Heart right ventricle (tissue), 16 donors: Measurements from ENCODE around the gene NPPA. TPM values are rescaled to one million over a fixed set of nuclear protein-coding genes. Genes with fewer than 3 reads are reported as not detected.

Experiments
- ATAC-seq, 8 donors: fragments of 200-7000 bp; cut with Tn5 transposase; one replicate each; pipeline ENCODE4 v1.9.1; 2020; ENCODE audit warnings: mild to moderate bottlenecking in 8 of 8, moderate library complexity in 8 of 8, moderate number of reproducible peaks in 1 of 8
- DNase-seq, 2 donors: peaks; one replicate each; pipeline ENCODE4 v3.0.0-alpha.2; 2020
- H3K27ac ChIP-seq, 10 donors: fragments of 200-600 bp; sonication (generic) in 2 of 10; one replicate each; pipeline versions ENCODE4 v1.5.0 to v1.8.0; 2020 to 2022; ENCODE audit warnings: mild to moderate bottlenecking in 3 of 10
- H3K27me3 ChIP-seq, 7 donors: fragments of 200-600 bp; one replicate each; pipeline ENCODE4 v1.8.0; 2021 to 2022; ENCODE audit warnings: mild to moderate bottlenecking in 2 of 7
- H3K36me3 ChIP-seq, 9 donors: fragments of 200-600 bp; sonication (generic) in 1 of 9; one replicate each; pipeline versions ENCODE4 v1.5.0 to v1.8.0; 2020 to 2022; ENCODE audit warnings: mild to moderate bottlenecking in 2 of 9
- H3K4me1 ChIP-seq, 9 donors: fragments of 200-600 bp; sonication (generic) in 1 of 9; one replicate each; pipeline versions ENCODE4 v1.5.0 to v1.8.0; 2020 to 2022; ENCODE audit warnings: mild to moderate bottlenecking in 4 of 9
- H3K4me3 ChIP-seq, 10 donors: fragments of 200-600 bp; sonication (generic) in 2 of 10; one replicate each; pipeline versions ENCODE4 v1.5.0 to v1.8.0; 2020 to 2022; ENCODE audit warnings: mild to moderate bottlenecking in 7 of 10, moderate library complexity in 2 of 10
- H3K9me3 ChIP-seq, 11 donors: fragments of 200-600 bp in 10 of 11; sonication (generic) in 2 of 11; one replicate each; pipeline versions ENCODE4 v1.5.0 to v1.8.0; 2013 to 2022; ENCODE audit warnings: mild to moderate bottlenecking in 2 of 11, control low read depth in 1 of 11, moderate library complexity in 1 of 11
- CTCF ChIP-seq, 9 donors: fragments of 200-600 bp; sonication (generic) in 2 of 9; IDR thresholded peaks; one replicate each; pipeline versions ENCODE4 v1.5.0 to v1.8.0; 2021 to 2022; ENCODE audit warnings: antibody characterized with exemption in 9 of 9, mild to moderate bottlenecking in 5 of 9, moderate library complexity in 1 of 9
- WGBS, 2 donors: extraction: QIAGEN DNeasy Blood & Tissue Kit; methylation state at CpG; one replicate each; pipeline ENCODE4 v1.1.7; 2013; ENCODE audit warnings: inconsistent platforms in 1 of 2; 5-methylcytosine and 5-hydroxymethylcytosine counted together
- intact Hi-C, 10 donors: fragments of 100-400 bp; cut with DNase I; formaldehyde crosslinking; loops; one replicate each; pipeline versions ENCODE4 v1.11.1 to v1.14.2; 2022
- polyA plus RNA-seq, 2 donors: library from polyadenylated mRNA; stranded (reverse); fragments of 200-250 nt; gene quantifications; one replicate each; pipeline ENCODE4 v1.2.3, GENCODE V29; 2013
- total RNA-seq, 10 donors: library from RNA; stranded (reverse); fragmentation: NEBNext Ultra II Directional in 3 of 10; extraction: Animal tissue kit (Norgen Biotek cat#: 25700) in 3 of 10; gene quantifications; one replicate each; pipeline versions ENCODE4 v1.2.1 to v1.2.4, GENCODE V29; 2021 to 2023
- donor health status: Arrhythmogenic right ventricular cardiomyopathy.
- donor health status: ischemic (EF 13 %, LVEDD 7.1; RV severe dilation, severe dysfunction).
- donor health status: healthy with polysubstance abuse.
- donor health status: DM: no; HTN: yes; CAD: no.
- donor health status: DM: no; HTN: no; CAD: no.
- donor health status: ischemic (EF 25% LVEDD 6.9; RV normal size, moderate dysfunction).
- donor health status: ischemic (EF 25% LVEDD 5.7; RV mildly dilated, moderate dysfunction).
- donor health status: healthy.
- donor health status: DM: yes; HTN: yes; CAD: no.
- donor health status: Ischemic cardiomyopathy.
- donor health status: ischemic (EF 35%, LVEDD 5.7; RV mildly dilated, moderate dysfunction).
- donor health status: nonischemic (EF 11% LVEDD 7.7; RV severe dilation, severe dysfunction).
- donor health status: DM: yes; HTN: yes; CAD: no.
- donor health status: PGD.
- donor health status: ischemic (EF 29% LVEDD 5.4; RV normal size, mild dysfunction).
- donor health status: nonischemic (EF 23%, LVEDD 6.1; RV moderate dilation, normal function).

NPPA gene
- total and polyA plus RNA-seq, 12 donors: 5.8 to 2,762 (median 663) TPM

DNA sequence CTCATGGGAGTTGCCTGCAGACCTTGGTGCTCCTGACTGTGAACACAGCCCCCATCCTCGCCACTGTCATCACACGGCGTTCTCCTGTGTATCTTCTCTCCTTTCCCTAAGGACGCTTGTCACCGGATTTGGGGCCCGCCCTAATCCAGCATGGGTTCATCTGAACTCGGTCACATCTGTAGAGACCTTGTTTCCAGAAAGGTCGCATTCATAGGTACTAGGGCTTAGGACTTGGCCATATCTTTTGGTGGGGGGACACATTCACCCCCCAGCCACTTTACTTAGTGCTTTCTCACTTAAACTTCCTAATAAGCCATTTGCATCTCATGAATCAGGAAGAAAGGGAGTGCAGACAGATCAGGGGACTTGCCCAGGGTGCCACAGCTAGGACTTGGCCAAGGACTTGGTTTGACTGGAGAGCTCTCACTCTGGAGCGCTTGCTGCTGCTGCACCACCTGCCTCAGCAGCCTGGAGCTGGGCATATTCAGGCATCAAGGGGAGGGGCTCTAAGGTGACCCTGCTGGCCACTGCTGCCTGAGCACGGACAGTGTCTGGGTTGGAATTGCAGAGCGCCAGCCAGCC is 9.7 kb downstream of the NPPA start:
- no peak for TF ChIP-seq CTCF (IDR thresholded peaks at IDR 0.05)
- intact Hi-C loops: loop anchor here (1.0 to 10.0 kb wide), 9 partner anchors 55 to 193 kb away; no protein-coding TSS in a partner anchor
- DNase-seq (no peak), ATAC-seq (peak in 1 of 8 donors; percentile 1)
- H3K27me3 ChIP-seq: no peaks in the 10 kb centered on the region
- no peaks in the 10 kb centered on the region for H3K9me3 ChIP-seq
- WGBS, 2 donors: 85 to 89% methylated on average over 11 of the region's 11 CpGs
- peaks cover 0 to 100% (median 64%) of the 10 kb centered on the region in 9 donors for H3K36me3 ChIP-seq
- H3K4me1 ChIP-seq: peaks cover 0 to 42% (median 20%) of the 10 kb centered on the region in 9 donors
- H3K4me3 ChIP-seq: no peak overlapping the region
- H3K27ac ChIP-seq: no peak overlapping the region

- Histone ChIP-seq H3K4me3 (no peak overlapping the region), H3K4me1 (peaks cover 0 to 35% (median 13%) of the 10 kb centered on the region in 9 donors), H3K36me3 (peaks cover 5 to 100% (median 70%) of the 10 kb centered on the region in 9 donors), H3K9me3 (no peaks in the 10 kb centered on the region), H3K27ac (no peak overlapping the region), H3K27me3 (no peaks in the 10 kb centered on the region)
- WGBS, 2 donors: 89 to 90% methylated on average over 36 of the region's 36 CpGs
- no peak for DNase-seq
- intact Hi-C loops: loop anchor here in 8 of 10 donors (2.0 to 10.0 kb wide), 5 partner anchors 128 to 194 kb away; no protein-coding TSS in a partner anchor
- ATAC-seq: no peak
- no peak for TF ChIP-seq CTCF (IDR thresholded peaks at IDR 0.05)
These were observed 10.4 kb downstream of the NPPA start for GRCh38 chr1:11836955-11837766.

DNA sequence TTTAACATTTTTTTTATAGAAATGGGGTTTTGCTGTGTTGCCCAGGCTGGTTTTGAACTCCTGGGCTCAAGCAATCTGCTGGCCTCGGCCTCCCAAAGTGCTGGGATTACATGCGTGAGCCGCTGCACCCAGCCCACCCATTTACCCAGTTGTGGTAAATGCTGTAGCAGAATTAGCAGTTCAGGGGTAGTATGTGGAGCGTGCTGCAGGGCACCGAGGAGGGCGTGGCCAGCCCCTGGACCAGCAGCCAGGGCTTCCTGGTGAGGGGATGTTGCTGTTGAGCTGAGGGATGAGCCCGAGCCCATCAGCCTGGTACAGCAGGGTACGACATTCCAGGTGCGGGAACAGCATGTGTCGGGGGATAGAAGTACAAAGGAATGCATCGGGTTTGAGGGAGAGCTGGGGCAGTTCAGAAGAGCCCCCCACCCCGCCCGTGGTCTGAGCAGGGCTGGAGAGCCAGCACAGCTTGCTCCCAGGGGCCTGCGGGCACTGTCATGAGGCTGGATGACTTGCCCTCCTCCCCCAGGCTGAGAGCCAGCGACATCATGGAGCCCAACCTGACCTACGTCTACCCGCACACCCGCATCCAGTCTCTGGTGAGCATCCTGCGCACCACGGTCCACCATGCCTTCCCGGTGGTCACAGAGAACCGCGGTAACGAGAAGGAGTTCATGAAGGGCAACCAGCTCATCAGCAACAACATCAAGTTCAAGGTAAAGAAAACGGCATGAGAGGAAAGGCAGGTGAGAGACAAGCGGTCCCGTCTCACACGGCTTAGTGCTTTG is 11.9 kb downstream of the NPPA start:
- Histone ChIP-seq H3K27ac (no peak overlapping the region), H3K9me3 (no peaks in the 10 kb centered on the region), H3K4me3 (no peak overlapping the region), H3K4me1 (peaks cover 0 to 20% (median 0%) of the 10 kb centered on the region in 9 donors), H3K27me3 (no peaks in the 10 kb centered on the region), H3K36me3 (peaks cover 5 to 100% (median 77%) of the 10 kb centered on the region in 9 donors)
- DNase-seq: no peak
- 93 to 94% methylated on average over 27 to 28 of the region's 28 CpGs for WGBS, 2 donors
- no peak for ATAC-seq
- intact Hi-C loops: loop anchor here in 8 of 10 donors (2.0 to 10.0 kb wide), 5 partner anchors 129 to 195 kb away; no protein-coding TSS in a partner anchor
- TF ChIP-seq CTCF (IDR thresholded peaks at IDR 0.05): no peak

- ATAC-seq: no peak
These were observed 13.7 kb downstream of the NPPA start for GRCh38 chr1:11833900-11834299.

More at GRCh38 chr1:11833900-11834299, 13.7 kb downstream of the NPPA start:
- TF ChIP-seq CTCF (IDR thresholded peaks at IDR 0.05): no peak
- WGBS, 2 donors: 94 to 96% methylated on average over 13 of the region's 13 CpGs
- Histone ChIP-seq H3K27ac (no peak overlapping the region), H3K36me3 (peaks cover 8 to 100% (median 83%) of the 10 kb centered on the region in 9 donors), H3K27me3 (no peaks in the 10 kb centered on the region), H3K9me3 (no peaks in the 10 kb centered on the region), H3K4me1 (peaks cover 0 to 5% (median 0%) of the 10 kb centered on the region in 9 donors), H3K4me3 (no peak overlapping the region)
- DNase-seq: no peak
- intact Hi-C loops: loop anchor here in 5 of 10 donors (10.0 kb wide), 2 partner anchors 131 to 191 kb away; no protein-coding TSS in a partner anchor
